Measurements from ENCODE around the gene CCL20.

CCL20 gene

DNA sequence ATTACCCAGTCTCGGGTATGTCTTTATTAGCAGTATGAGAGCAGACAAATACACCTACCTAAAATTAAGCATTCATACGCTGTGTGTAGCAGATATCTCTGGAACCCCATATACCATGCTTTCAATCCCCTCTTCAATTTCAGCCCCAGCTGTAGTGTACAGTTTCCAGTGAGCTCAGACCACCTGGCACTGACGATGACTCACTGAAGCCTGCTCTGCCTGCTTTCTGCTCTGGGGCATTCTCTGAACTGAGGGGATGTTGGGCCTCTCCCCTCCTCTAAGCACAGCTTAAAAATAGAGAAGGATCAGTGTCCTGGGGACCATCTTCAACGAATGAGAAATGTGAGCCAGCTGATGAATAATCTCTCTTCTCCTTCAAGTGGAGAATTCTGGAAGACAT lies 8.7 kb upstream of the CCL20 start:
- no peak for DNase-seq

DNA sequence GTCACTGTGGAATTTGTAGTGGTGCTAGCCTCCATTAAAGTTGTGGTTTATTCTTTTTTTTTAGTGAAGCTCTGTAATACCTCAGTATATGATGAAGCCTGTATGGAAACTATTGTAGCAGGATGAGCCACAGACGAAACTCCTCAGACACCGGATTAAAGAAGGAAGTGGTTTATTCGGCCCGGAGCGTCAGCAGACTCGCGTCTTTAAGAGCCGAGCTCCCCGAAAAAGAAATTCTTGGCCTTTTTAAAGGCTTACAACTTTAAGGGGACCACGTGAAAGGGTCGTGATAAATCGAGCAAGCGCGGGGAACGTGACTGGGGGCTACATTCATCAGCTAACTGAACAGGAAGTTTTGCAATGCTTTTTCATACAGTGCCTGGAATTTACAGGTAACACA lies 8.1 kb upstream of the CCL20 start:
- DNase-seq: no peak

DNA sequence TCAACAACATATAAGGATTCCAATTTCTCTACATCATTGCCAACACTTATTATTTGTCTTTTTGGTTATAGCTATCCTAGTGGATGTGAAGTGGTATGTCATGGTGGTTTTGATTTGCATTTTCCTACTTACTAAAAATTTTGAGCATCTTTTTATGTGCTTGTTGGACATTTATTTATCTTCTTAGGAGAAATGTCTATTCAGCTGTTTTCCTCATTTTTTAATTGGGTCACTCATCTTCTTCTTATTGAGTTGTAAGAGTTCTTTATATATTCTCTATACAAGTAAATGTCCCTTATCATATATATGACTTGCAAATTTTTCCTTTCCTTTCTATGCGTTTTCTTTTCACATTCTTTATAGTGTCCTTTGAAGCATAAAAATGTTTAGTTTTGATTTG lies 4.7 kb upstream of the CCL20 start:
- no peak for DNase-seq

DNA sequence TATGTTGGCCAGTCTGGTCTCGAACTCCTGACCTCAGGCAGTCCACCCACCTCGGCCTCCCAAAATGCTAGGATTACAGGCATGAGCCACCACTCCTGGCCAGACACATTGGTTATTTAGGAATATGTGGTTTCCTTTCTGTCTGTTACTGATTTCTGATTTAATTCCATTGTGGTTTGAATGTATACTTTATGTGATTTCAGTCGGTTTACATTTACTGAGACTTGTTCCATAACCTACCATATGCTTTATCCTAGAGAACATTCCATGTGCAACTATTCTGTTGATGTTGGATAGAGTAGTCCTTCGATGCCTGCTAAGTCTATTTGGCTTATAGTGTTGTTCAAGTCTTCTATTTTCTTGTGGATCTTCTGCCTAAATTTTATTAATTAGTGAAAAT lies 1.6 kb upstream of the CCL20 start:
- no peak for DNase-seq

DNA sequence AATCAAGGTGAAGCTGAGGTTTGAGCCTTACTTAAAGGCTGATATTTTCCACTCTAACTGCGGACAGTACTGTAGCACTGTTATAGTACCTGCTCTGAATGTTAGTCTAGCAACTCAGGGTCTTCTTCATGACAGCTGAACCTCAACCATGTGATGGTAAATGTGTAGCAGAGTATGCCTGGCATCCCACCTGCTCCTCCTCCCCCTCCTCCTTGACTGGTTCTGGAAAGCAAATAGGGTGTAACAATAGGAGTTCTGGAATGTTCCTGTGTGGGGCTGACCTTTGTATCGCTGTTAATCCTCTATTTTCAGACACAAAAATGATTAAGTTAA lies 447 bp upstream of the CCL20 start:
- no peak for DNase-seq

DNA sequence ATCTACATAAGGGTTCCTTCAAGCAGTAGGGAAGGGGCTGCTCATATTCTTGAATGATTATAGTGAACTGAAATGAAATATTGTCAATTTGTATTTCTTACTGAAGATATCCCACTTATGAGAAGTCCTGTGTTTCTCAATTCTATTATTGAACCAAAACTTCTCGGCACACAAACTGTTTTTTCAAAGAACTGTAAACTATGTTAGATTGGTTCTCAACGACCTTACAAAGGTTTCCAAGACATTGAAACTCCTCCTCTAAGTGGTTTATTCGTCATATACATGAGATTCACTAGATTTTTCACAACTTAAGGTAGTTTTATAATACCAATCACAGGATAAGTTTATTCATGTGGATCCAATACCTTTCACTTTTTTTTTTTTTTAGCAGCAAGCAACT lies 1.4 kb downstream of the CCL20 start:
- DNase-seq: no peak

DNA sequence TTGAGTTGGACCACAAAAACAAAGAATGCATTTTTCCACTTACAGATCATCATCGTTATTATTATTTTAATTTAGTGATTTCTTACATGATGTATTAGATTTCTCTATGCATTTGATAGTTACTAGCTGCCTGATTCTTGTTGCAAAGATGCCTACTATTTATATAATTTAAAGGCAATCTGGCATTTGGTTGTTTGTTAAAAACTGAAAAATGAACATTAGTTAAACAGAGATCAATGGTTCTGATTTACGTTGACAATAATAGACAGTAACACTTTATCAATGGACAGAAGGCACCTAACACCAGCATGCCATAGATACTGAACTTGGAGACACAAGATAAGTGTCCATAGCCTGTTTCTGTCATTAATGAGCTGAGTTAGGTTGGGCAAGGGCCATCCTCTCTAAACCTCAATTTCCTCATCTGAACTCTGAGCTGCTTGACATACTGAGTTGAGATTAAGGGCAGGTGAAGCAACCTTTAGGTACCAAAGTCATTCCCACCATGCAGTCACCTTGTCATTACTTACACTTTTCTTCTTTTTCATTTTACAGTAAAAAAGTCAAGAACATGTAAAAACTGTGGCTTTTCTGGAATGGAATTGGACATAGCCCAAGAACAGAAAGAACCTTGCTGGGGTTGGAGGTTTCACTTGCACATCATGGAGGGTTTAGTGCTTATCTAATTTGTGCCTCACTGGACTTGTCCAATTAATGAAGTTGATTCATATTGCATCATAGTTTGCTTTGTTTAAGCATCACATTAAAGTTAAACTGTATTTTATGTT lies 3.1 kb downstream of the CCL20 start:
- DNase-seq: no peak

DNA sequence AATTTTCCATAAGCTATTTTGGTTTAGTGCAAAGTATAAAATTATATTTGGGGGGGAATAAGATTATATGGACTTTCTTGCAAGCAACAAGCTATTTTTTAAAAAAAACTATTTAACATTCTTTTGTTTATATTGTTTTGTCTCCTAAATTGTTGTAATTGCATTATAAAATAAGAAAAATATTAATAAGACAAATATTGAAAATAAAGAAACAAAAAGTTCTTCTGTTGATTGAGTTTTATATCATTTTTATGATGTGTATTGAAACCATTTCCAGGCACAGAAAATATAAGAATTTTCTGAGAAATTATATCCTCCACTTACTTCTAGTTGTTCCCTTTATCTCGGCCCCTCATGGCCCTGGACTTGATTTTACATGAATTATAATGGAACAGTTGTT lies 3.7 kb downstream of the CCL20 start:
- no peak for DNase-seq

DNA sequence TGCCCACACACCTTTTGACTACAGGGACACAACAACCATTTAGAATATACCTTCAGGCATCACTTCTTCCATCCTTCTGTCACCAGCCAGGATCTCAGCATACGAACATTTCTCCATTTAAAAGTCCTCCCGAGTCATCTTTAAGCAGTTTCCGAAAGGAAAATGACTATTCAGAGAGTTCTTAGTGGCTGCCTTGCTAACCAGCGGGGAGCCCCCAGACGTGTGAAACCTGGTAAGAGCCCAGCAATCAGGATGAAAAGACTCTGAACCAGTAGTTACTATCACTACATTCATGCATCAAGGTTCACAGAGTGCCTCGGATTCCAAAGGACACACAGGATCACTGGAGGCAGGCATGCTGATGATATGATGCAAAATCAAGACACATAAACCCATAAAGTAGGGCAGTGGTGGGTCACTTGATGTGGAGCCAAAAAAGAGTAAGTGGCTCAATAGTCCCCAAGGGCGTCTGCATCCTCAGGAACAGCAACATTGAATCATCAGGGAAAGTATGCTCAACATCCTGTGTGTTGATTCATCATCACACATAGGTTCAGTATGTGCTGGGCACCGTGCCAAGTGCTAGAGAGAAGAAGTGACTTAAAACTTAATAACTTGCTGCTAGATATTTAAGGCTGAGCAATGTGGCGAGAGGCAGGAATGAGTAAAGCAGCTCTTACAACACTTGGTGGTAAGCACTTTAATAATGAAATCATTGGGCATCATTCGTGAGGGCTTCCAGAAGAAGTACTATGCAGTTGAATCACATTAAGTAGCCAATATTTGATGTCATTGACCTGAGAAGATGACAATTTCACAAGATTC lies 4.4 kb downstream of the CCL20 start:
- peak; percentile 36 for DNase-seq

DNA sequence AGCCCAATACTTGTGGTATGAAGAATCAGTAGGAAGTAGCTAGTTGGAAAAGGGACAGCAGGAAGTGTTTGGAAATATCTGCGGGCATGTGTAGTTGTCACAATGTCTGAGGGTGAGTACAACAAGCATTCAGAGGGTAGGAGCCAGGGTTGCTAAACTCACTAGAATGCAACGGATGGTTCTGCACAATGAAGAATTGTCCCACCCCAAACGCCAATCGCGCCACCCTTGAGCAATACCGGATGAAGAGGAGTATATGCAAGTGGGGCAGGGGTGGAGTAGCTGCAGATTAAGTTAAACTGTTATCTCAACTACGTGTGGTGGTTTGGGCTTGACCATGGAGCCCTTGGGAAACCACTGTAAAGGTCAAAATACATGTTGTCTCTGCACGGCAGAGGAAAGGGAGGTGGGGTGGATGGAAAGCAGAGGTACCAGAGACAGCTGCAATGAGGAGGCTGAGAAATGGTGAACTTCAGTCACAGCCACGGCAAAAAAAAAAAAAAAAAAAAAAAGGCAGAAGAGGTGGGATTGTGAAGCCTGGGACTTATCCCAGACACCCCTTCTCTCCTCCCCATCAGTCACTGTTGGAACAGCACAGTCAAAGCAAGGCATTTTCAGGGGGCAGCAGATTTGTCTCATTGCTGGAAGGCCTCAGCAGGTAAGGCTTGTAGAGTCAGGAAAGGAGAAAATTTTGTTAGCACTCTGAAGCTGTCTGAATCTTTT lies 5.2 kb downstream of the CCL20 start:
- DNase-seq: no peak

DNA sequence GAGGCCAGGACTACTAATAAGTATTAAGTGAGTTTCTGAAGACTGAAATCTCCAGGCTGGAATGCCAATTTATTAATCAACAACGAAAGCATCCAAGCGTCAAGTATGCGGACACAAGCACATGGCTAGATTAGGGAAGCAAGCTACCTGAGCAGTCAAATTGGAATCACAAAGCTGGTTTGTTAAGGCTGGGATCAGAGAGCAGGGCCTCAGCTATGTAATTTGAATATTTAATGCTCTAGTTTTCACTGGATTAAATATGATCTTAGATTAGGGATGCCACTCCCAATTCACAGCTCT lies 5.7 kb downstream of the CCL20 start:
- DNase-seq: no peak

DNA sequence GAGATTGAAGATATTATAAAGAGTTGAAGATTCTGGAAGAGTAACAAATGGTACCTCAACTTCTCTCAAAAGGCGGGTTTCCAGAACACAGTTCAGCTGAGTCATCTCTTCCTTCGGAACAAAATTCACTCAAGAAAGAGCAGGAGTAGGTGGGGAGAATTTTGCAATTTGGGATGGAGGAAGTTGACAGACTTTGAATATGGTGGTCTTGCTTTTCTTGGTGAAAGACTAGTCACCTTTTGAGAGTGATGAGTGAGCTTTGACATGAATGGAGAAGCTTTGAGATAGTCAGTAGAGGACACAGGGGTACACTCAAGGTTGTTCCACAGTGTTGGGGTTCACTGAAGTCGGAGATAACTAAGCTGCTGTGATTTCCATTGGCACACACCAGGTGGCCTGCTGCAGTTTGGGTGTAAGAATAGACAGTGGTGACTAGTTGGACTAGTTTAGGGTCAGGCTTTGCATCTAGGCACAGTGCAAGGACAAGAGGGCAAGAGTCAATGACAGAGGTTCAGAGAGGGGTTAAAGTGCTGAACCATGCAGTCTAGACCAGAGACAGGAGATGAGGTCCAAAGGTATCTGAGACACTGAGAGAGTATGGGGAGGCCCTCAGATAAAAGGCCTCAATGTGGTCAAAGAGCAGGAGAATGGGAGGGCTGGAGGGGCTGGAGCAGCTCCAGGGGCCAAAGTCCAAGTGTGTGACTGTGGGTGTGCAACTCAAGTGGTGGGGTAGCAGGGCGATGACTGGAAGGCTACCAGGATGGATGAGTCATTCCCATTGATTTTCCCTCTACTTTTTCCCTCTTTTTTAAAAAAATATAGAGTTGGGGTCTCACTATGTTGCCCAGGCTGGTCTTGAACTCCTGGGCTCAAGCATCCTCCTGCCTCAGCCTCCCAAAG lies 7.7 kb downstream of the CCL20 start:
- no peak for DNase-seq

DNA sequence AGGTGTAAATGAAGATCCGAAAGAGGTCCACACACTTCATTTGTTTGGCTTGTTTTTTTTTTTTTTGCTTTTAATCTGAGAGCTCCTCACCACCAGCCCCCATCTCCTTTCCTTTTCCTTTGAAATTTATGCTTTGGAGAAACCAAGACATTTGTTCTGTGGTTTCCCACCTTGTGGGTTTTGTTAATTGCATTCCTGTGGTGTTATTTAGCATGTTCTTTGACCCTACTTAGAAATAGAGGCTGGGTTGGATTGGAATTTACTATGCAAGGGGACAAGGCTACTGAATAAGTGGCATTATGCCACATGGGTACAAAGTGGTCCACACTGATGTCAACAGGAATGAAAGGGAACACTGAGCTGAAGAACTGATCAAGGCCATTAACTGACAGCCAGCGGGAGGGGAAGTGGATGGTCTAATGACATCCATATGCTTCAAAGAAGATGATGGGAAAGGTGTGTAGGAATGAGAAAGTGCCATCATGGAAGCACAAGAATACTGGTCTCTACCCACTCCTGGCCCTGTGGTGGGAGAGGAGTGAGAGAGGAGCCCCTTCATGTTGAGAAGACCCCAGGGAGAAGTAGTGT lies 8.9 kb downstream of the CCL20 start:
- no peak for DNase-seq

DNA sequence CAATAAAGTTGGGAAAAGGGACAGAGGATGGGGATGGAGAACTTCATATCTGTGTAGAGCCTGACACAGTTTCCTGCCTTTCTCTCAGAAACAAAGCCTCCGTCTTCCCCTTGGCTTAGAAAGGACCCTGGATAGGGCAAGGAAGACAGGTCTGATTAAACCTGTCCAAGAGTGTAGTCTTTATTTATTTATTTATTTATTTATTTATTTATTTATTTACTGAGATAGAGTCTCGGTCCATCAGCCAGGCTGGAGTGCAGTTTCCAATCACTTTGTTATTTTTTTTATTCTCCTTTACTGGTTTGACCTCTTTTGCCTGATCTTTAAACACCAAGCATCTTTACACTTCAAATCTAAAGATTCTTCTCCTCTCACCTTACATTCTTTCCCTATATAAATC lies 10.3 kb downstream of the CCL20 start:
- no peak for DNase-seq

DNA sequence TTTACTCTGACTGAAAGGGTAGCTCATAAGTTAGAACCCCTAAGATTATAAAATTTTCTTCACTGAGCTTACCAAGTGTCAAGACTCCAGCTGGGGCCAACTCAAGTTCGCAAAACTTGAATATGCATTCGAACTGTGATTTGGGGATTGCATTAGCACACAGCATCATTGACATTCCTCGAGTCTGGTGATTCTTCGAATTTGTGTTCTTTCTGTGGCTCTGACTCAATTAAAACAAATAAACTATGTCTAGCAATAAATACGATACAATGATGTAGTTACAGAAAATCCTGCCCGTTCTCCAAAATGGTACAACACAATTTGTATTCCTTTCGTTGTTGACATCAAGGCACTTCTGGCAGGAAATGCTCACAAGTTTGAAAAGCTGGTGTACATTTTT lies 11.1 kb downstream of the CCL20 start:
- no peak for DNase-seq

DNA sequence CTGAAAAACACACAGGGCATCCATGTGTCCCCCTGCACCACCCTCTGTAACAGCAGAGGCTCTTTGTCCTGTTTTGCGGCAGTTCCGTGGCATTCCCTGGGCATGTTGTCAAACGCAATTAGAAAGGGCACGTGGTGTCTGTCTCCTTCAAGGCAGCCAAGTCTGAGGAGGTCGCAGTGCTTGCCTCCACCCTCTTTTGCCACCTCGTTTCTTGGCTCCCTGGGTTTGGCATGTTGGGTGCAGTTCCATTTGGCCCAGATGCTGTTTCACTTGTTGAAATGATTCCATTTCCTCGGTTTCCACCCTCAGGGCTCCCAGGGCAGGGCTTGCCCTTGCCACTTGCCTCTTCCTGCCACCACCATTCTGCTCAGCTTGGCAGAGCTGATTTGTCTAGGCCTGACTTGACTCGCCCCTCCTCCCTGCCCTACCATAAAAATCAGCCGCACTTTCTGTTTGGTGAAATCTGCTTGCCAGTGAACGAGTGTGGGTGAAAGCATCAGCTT lies 12.4 kb downstream of the CCL20 start:
- DNase-seq: no peak

DNA sequence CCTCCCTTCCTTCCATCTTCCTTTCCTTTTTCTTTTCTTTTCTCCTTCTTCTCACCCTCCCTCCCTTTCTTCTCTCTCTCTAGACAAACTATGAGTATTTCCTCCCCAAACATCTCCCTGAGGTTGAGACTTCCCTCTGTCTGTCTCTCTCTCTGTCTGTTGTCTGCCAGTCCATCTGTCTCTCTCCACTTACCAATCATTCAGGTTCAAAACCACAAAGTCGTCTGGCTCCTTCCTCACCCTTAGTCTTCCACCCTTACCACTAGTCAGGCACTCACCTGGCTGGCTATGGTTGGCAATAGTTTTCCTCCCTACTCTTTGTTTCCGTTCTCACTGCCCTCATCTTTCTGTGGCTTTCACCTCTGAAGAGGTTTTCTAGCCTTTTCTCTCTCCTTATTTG lies 12.9 kb downstream of the CCL20 start:
- no peak for DNase-seq

DNA sequence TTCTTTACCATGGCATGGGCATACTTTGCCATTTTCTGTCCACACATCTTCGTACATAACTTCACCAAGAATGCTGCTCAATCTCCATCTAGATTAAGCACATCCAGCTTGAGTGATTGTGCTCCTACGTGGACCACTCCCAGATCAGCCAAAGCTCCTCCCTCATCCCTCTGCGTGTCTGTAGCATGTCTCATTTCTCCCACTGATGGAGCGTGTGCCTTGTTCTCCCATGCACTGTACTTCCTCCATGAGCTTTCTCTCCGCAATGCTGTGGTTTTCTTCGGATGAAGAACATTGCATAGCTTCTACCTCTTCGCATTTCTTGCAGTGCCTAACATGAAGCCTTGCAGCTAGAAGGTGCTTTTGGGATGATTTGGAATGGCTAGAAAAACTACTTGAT lies 13.5 kb downstream of the CCL20 start:
- DNase-seq: no peak

DNA sequence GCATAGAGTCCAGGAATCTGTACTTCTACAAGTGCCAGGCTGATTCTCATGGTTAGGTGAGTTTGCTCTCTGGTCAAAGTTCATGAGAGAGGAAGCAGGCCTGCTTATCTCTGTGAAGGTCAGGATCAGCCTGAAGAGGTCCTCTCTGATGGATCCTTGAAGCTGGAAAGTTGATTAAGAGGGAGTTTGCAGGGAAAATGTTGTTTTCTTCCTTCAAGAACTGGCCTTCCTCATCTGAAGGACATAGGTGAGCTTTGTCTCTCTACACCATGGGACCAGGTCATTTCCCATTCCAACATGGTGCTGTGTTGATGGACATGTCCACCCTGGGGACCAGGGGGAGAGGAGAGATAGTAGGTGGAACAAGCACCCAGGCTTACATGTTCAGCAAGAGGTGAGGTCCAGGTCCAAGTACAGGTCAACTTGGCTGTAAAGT lies 14.9 kb downstream of the CCL20 start:
- no peak for DNase-seq

DNA sequence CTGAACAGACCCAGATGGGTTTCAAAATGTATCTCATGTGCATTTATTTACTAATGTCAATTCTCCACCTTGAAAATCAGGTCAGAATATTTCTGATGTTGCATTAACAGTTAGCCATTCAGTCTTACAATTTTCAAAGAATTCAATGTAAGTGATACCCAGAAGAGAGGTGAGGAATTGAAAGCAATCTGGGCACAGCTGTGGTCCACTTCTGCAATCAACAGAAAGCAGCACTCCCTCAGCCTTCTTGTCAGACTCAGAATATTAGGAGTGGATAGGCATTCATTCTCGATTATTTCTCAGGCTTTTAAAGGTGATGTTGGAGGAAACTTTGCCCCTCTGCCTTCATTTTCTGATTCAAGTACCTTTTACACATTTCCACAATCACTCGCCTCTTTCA lies 15.7 kb downstream of the CCL20 start:
- DNase-seq: no peak

DNA sequence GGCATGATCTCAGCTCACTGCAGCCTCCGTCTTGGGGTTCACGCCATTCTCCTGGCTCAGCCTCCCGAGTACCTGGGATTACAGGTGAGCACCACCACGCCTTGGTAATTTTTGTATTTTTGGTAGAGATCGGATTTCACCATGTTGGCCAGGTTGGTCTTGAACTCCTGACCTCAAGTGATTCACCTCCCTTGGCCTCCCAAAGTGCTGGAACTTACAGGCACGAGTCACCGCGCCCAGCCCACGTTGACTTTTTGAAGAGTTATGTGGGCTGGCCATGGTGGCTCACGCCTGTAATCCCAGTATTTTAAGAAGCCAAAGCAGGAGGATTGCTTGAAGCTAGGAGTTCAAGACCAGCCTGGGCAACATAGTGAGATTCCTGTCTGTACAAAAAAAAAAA lies 20.8 kb downstream of the CCL20 start:
- no peak for DNase-seq

DNA sequence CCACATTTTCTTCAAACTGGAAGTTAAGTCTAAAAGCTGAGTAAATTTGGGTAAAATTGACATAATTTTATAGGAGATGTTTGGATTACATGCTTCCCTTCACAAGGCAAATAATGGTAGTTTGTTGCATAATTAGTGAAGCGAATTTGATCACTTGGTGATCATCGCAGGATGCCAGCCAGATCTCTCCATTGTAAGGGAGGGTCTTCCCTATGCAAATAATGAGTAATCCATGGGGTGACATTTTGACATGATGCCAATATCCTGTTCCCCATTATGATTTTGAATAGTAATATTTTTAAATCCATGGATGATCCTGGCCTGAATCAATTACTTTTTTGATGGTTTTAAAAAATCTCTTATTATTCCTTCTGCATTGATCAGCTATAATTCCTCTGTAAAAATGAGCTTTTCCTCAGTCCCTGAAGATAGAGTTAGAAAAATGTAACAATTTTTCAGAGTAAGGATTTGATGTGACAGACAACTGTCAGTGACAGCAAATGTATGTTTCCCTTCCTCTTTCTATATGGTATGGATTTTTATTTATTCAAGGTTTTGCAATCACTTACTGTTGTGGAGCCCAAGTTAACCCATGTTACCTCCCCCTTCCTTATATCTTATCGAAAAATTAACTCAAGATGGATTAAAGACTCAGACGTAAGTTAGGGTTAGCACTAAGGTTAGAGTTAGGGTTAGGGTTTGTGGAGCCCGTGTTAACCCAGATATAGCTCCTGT lies 21.4 kb downstream of the CCL20 start:
- no peak for DNase-seq
